ENCODE measurements around the gene PRR23E.

PRR23E gene

GRCh38 chr3:127153506-127153815 is 39.5 kb upstream of the PRR23E start:
- Histone ChIP-seq H3K4me1 (ENCODE audit: control insufficient read depth in 1 of 2, insufficient read depth in 1 of 2, low read depth in 1 of 2, low read length in 1 of 2) (no peaks in the 10 kb centered on the region), H3K4me3 (ENCODE audit: low read depth in 1 of 2, low read length in 1 of 2) (no peak overlapping the region)
- TF ChIP-seq CTCF (IDR thresholded peaks at IDR 0.05) = no peak

GRCh38 chr3:127156338-127157050 is 36.4 kb upstream of the PRR23E start:
- Histone ChIP-seq H3K36me3 (no peaks in the 10 kb centered on the region), H3K4me1 (ENCODE audit: control insufficient read depth in 1 of 2, insufficient read depth in 1 of 2, low read depth in 1 of 2, low read length in 1 of 2) (no peaks in the 10 kb centered on the region), H3K9me3 (no peaks in the 10 kb centered on the region), H3K27me3 (peaks cover 37% of the 10 kb centered on the region), H3K4me3 (ENCODE audit: low read depth in 1 of 2, low read length in 1 of 2) (no peak overlapping the region), H3K27ac (no peak overlapping the region)
- TF ChIP-seq CTCF (IDR thresholded peaks at IDR 0.05) = no peak

More at GRCh38 chr3:127153506-127153815, 39.5 kb upstream of the PRR23E start:
- H3K27me3 ChIP-seq = peaks cover 23% of the 10 kb centered on the region
- H3K36me3 ChIP-seq = no peaks in the 10 kb centered on the region
- H3K27ac ChIP-seq = no peak overlapping the region
- no peaks in the 10 kb centered on the region for H3K9me3 ChIP-seq

GRCh38 chr3:127157171-127157828 is 35.6 kb upstream of the PRR23E start:
- Histone ChIP-seq H3K4me1 (ENCODE audit: control insufficient read depth in 1 of 2, insufficient read depth in 1 of 2, low read depth in 1 of 2, low read length in 1 of 2) (no peaks in the 10 kb centered on the region), H3K27me3 (peaks cover 37% of the 10 kb centered on the region)
- TF ChIP-seq CTCF (IDR thresholded peaks at IDR 0.05) = no peak

GRCh38 chr3:127158614-127159229 is 34.2 kb upstream of the PRR23E start:
- no peaks in the 10 kb centered on the region for H3K36me3 ChIP-seq
- H3K9me3 ChIP-seq = no peaks in the 10 kb centered on the region
- H3K27ac ChIP-seq = no peak overlapping the region
- H3K27me3 ChIP-seq = peaks cover 37% of the 10 kb centered on the region
- H3K4me1 ChIP-seq (ENCODE audit: control insufficient read depth in 1 of 2, insufficient read depth in 1 of 2, low read depth in 1 of 2, low read length in 1 of 2) = no peaks in the 10 kb centered on the region
- no peak overlapping the region for H3K4me3 ChIP-seq (ENCODE audit: low read depth in 1 of 2, low read length in 1 of 2)
- no peak for TF ChIP-seq CTCF (IDR thresholded peaks at IDR 0.05)

More at GRCh38 chr3:127157171-127157828, 35.6 kb upstream of the PRR23E start:
- Histone ChIP-seq H3K36me3 (no peaks in the 10 kb centered on the region), H3K27ac (no peak overlapping the region), H3K4me3 (ENCODE audit: low read depth in 1 of 2, low read length in 1 of 2) (no peak overlapping the region), H3K9me3 (no peaks in the 10 kb centered on the region)

GRCh38 chr3:127159543-127159942 is 33.4 kb upstream of the PRR23E start:
- Histone ChIP-seq H3K27ac (no peak overlapping the region), H3K27me3 (peaks cover 37% of the 10 kb centered on the region), H3K4me1 (ENCODE audit: control insufficient read depth in 1 of 2, insufficient read depth in 1 of 2, low read depth in 1 of 2, low read length in 1 of 2) (no peaks in the 10 kb centered on the region), H3K9me3 (no peaks in the 10 kb centered on the region), H3K36me3 (no peaks in the 10 kb centered on the region), H3K4me3 (ENCODE audit: low read depth in 1 of 2, low read length in 1 of 2) (no peak overlapping the region)
- no peak for TF ChIP-seq CTCF (IDR thresholded peaks at IDR 0.05)

All from neutrophil (primary cell).